Hepatocyte (in vitro differentiated cells): ENCODE data around the gene CCDC183.

Experiments
- CTCF ChIP-seq: fragments of 200-600 bp; sonication (generic); IDR thresholded peaks from 2 replicates; pipeline ENCODE4 v1.5.1; 2016; ENCODE audit warnings: antibody characterized with exemption, mild to moderate bottlenecking; ENCODE audit not compliant: poor library complexity
- EZH2phosphoT487 ChIP-seq: fragments of 200-600 bp; sonication (generic); IDR thresholded peaks from one replicate; pipeline ENCODE4 v1.6.1; 2018; ENCODE audit warnings: antibody characterized with exemption, mild to moderate bottlenecking, low read depth, moderate library complexity; ENCODE audit not compliant: unreplicated experiment, severe bottlenecking

- TF ChIP-seq CTCF: no peak
- no peak for TF ChIP-seq EZH2phosphoT487
Measured at GRCh38 chr9:136820971-136821825, 25.1 kb downstream of the CCDC183 start.
